HepG2 (cell line): ENCODE results near the gene NYNRIN. TPM values are rescaled to one million over a fixed set of nuclear protein-coding genes. Genes with fewer than 3 reads are reported as not detected.

ENCODE experiments used
- ATAC-seq: fragments of 200-7000 bp; cut with Tn5 transposase; 3 replicates; pipeline ENCODE4 v1.9.1; 2020; ENCODE audit warnings: mild to moderate bottlenecking, moderate library complexity
- BruUV-seq: library from RNA; stranded (reverse); fragments of 400-500 nt; replicated peaks from 2 replicates; lab custom pipeline; 2021; lab: Mats Ljungman, UMichigan
- CTCF ChIA-PET: fragments of 300-600 bp; formaldehyde crosslinking; extraction: SDS; loops from one replicate; lab custom pipeline; 2021; ENCODE audit warnings: low total read pairs, inconsistent platforms, low intra/inter-chr PET ratio; lab: Yijun Ruan, JAX
- POLR2A ChIA-PET: fragments of 350-600 bp; sonication (Branson Sonifier 250); formaldehyde crosslinking; loops from one replicate; lab custom pipeline; 2020; ENCODE audit warnings: antibody characterized with exemption, inconsistent platforms; lab: Yijun Ruan, JAX
- DNase-seq: peaks from one replicate; pipeline ENCODE4 v3.0.0-alpha.2; 2015; ENCODE audit warnings: low spot score
- FAIRE-seq: peaks from 3 replicates; lab custom pipeline; 2011; peaks lifted over from hg19 to GRCh38; lab: Jason Lieb, UNC
- H2AFZ ChIP-seq: one replicate; pipeline ENCODE4 v1.6.1; 2011; ENCODE audit warnings: low read length, inconsistent platforms
- H3K27ac ChIP-seq: fragments of 300-600 bp; 3 replicates; pipeline ENCODE4 v1.8.0; 2011; ENCODE audit warnings: mixed run types, mild to moderate bottlenecking, mixed read lengths, low read length, inconsistent platforms; ENCODE audit not compliant: insufficient read depth; ENCODE audit errors: extremely low read length
- H3K27me3 ChIP-seq, 2 experiments: fragments of 200-600 bp in 1 of 2; 2 replicates in 1 of 2; 3 replicates in 1 of 2; pipeline versions ENCODE4 v1.6.0 to v1.8.0; 2011; ENCODE audit warnings: low read length in 2 of 2, mild to moderate bottlenecking in 2 of 2, moderate library complexity in 2 of 2, inconsistent platforms in 1 of 2; ENCODE audit not compliant: insufficient read depth in 2 of 2, control insufficient read depth in 1 of 2
- H3K36me3 ChIP-seq, 2 experiments: fragments of 200-600 bp in 1 of 2; replicated peaks in 1 of 2; 2 replicates in 1 of 2; 3 replicates in 1 of 2; pipeline versions ENCODE4 v1.5.1 to v1.8.0; 2011; ENCODE audit warnings: low read length in 2 of 2, inconsistent platforms in 1 of 2; ENCODE audit not compliant: insufficient read depth in 2 of 2, control insufficient read depth in 1 of 2
- H3K4me1 ChIP-seq: 2 replicates; pipeline ENCODE4 v1.5.1; 2012; ENCODE audit warnings: low read length, inconsistent platforms; ENCODE audit not compliant: insufficient read depth
- H3K4me2 ChIP-seq: 2 replicates; pipeline ENCODE4 v1.6.0; 2011; ENCODE audit warnings: low read depth, low read length, inconsistent platforms
- H3K4me3 ChIP-seq, 3 experiments: fragments of 200-600 bp in 1 of 3; sonication (generic), shearing (Covaris generic) in 1 of 3; replicated peaks in 1 of 3; 2 replicates each; pipeline ENCODE4 v1.5.1; 2011 to 2016; ENCODE audit warnings: low read length in 3 of 3, inconsistent platforms in 2 of 3, low read depth in 2 of 3, mild to moderate bottlenecking in 2 of 3, control low read depth in 1 of 3, mixed read lengths in 1 of 3; ENCODE audit not compliant: insufficient read depth in 1 of 3
- H3K79me2 ChIP-seq: one replicate; pipeline ENCODE4 v1.6.1; 2011; ENCODE audit warnings: low read length, inconsistent platforms; ENCODE audit not compliant: insufficient read depth
- H3K9ac ChIP-seq: 2 replicates; pipeline ENCODE4 v1.6.0; 2011; ENCODE audit warnings: mild to moderate bottlenecking, low read depth, low read length, inconsistent platforms; ENCODE audit not compliant: insufficient read depth
- H3K9me3 ChIP-seq: 2 replicates; pipeline ENCODE4 v1.5.1; 2012; ENCODE audit warnings: mild to moderate bottlenecking, low read length
- H4K20me1 ChIP-seq: 2 replicates; pipeline ENCODE4 v1.6.0; 2011; ENCODE audit warnings: inconsistent platforms, mild to moderate bottlenecking, low read length, moderate library complexity; ENCODE audit not compliant: insufficient read depth
- FLYWCH1 ChIP-seq: sonication (generic); formaldehyde crosslinking; IDR thresholded peaks from 2 replicates; pipeline ENCODE4 v1.8.1; 2023; ENCODE audit warnings: mild to moderate bottlenecking, missing genetic modification reagents
- FOXK1 ChIP-seq: sonication (generic); formaldehyde crosslinking; IDR thresholded peaks from 2 replicates; pipeline ENCODE4 v1.4.0; 2020; ENCODE audit warnings: low read depth, missing genetic modification reagents, borderline replicate concordance
- MXI1 ChIP-seq: IDR thresholded peaks from 3 replicates; pipeline ENCODE4 v1.6.1; 2012; ENCODE audit warnings: low read depth, low read length, inconsistent platforms, borderline replicate concordance
- PHB2 ChIP-seq: fragments of 450-650 bp; IDR thresholded peaks from 2 replicates; pipeline ENCODE4 v1.6.1; 2018; ENCODE audit not compliant: partially characterized antibody
- RBM39 ChIP-seq: fragments of 200-400 bp; formaldehyde crosslinking; IDR thresholded peaks from one replicate; pipeline ENCODE4 v1.6.1; 2018; ENCODE audit warnings: antibody characterized with exemption, mild to moderate bottlenecking, low read depth, low read length; ENCODE audit not compliant: poor library complexity, severe bottlenecking
- TSC22D2 ChIP-seq: sonication (generic); formaldehyde crosslinking; IDR thresholded peaks from 2 replicates; pipeline ENCODE4 v1.5.1; 2020; ENCODE audit warnings: missing genetic modification reagents, mild to moderate bottlenecking, borderline replicate concordance
- ZNF83 ChIP-seq: sonication (generic); formaldehyde crosslinking; IDR thresholded peaks from 2 replicates; pipeline ENCODE4 v1.4.0; 2020; ENCODE audit warnings: missing genetic modification reagents, mild to moderate bottlenecking, borderline replicate concordance
- WGBS: methylation state at CpG from one replicate; pipeline ENCODE4 v1.1.6; 2017; ENCODE audit warnings: low lambda C conversion rate; 5-methylcytosine and 5-hydroxymethylcytosine counted together
- in situ Hi-C: cut with HindIII; loops from 2 replicates; pipeline ENCODE4 v1.10.0; 2017; ENCODE audit warnings: low pct_unique_long_range_greater_than_20kb; ENCODE audit not compliant: extremely low pct_ligation_motif_present
- intact Hi-C: fragments of 100-400 bp; cut with micrococcal nuclease; formaldehyde crosslinking; loops from one replicate; pipeline ENCODE4 v1.10.0; 2022; ENCODE audit not compliant: unreplicated experiment
- polyA plus RNA-seq, 8 experiments: library from polyadenylated mRNA; depleted of rRNA in 3 of 8; stranded (reverse) in 7 of 8; unstranded in 1 of 8; fragments of >200 nt; fragmentation: Illumina TruSeq in 4 of 8; extraction: Trizol in 4 of 8; gene quantifications; 2 replicates each; pipeline versions ENCODE4 v1.2.1 to v1.2.3, GENCODE V29; 2011 to 2016; ENCODE audit warnings: low read depth in 4 of 8, missing spikeins in 1 of 8, mixed read lengths in 1 of 8; ENCODE audit not compliant: insufficient read depth in 1 of 8
- total RNA-seq, 5 experiments: library from RNA; depleted of rRNA; stranded (reverse); fragments of >200 nt; fragmentation: Illumina TruSeq; extraction: Trizol; gene quantifications; 2 replicates each; pipeline ENCODE4 v1.2.3, GENCODE V29; 2016; ENCODE audit warnings: low read depth in 1 of 5
- TF ChIP-seq, protein P1 (sequence below): sonication (generic); formaldehyde crosslinking; IDR thresholded peaks from 2 replicates; pipeline ENCODE4 v1.4.0; 2020; ENCODE audit warnings: missing genetic modification reagents, borderline replicate concordance
- TF ChIP-seq, protein P2 (sequence below): sonication (generic); formaldehyde crosslinking; IDR thresholded peaks from 2 replicates; pipeline ENCODE4 v1.5.0; 2020; ENCODE audit warnings: missing genetic modification reagents, mild to moderate bottlenecking, borderline replicate concordance

The NYNRIN gene
- total and polyA plus RNA-seq, 2 of the 13 experiments (the other 11 are each of a cell fraction or from before 2014, with no cell fraction given), result 0.63 to 1.1 TPM

DNA sequence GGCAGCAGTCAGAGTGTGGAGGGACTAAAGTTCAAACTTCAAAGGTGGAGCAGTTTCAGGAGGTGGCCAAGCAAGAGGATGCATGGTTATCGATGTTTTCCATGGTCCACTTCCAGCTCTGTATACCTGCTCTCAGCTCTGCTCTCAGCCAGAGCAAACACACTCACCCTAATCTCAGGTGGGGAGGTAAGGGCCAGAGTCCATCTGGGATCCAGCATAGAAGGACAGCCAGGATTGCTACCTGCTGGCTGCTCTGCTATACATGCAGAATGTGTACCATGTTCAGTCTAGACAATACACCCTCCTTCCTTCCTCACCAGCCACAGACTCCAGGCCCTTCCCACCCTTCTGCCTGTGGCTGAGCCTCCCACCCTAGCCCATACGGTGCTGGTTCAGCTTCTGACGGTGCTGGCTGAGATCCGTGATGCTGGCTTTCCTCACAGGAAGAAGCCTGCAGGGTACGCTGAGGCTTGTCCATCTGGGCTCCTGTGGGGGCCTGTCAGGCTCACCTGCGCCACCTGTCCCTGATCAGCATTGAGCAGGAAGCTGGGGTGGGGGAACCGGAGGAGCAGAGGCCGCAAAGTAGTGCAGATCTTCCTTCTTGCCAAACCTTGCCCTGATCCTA is 28.2 kb downstream of the NYNRIN start (continued):
- TF ChIP-seq PHB2, result no peak

DNA sequence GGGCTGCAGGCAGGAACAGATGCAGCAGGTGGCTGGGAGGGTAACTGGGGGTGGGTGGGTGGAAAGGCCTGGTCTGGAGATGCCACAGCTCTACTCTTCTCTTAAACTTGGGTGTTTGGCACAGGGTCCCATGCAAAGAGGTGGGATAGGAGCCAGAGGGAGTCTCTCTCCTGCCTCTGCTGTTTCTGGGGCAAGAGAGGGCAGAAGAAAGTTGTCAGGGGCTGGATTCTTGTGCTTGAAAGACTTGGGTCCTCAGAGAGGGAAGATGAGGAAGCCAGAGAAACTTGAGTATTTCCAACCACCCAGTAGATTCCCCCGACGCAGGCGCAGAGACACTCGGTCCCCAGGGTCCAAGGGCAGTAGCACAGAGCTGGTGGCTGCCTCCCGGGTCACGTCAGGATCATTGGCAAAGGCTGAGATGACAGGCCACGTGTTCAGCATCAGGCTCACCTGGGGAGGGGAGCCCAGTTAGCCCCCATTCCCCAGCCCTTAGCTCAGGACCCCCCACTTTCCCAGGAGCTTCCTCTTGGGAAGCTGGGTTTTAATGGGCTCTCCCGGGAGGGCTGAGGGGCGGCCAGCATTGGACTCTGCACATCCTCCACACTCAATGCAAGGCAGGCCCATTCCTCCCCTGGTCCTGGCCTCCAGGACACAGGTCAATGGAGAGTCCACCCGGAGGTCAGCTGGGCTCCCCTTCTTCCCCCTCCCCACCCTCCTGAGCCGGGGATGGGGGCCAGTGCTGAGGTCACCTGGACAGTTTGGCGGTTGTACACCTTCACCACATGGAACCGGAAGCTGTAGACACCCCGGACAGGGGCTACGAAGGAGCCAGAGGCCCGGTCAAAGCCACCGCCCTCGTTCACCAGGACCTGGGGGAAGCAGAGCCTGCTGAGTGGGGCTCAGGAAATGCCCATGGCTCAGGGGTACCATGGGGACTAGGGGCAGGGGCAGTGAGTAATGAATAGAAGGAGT is 29.0 kb downstream of the NYNRIN start:
- no TSS peak for BruUV-seq
- no peak overlapping the region; the same call in 1 of the 2 replicates for H3K9ac ChIP-seq
- no peaks in the 10 kb centered on the region for H3K9me3 ChIP-seq
- FAIRE-seq (no peak), ATAC-seq (peak; percentile 15), DNase-seq (peak; percentile 47)
- ChIA-PET CTCF (interaction anchor here (2.0 to 11.8 kb wide), 2 partner anchors 62 to 96 kb away, joined by 9 to 235 read pairs; partner anchors contain the start of gene ADCY4), POLR2A (interaction anchor here (0.6 to 9.1 kb wide), 17 partner anchors 8 to 1708 kb away, joined by 3 to 242 read pairs (median 5); partner anchors contain the start of genes CIDEB, NYNRIN, PSME1 and RABGGTA)
- WGBS, result 36% methylated on average over 17 of the region's 18 CpGs
- H3K79me2 ChIP-seq, result peaks cover 6% of the 10 kb centered on the region
- peak overlapping the region; percentile 0 to 60 (median 23) for H3K4me3 ChIP-seq
- intact Hi-C loops (loop anchor here (2.0 kb wide), 1 partner anchor 15 kb away; the partner anchor contains the start of gene SDR39U1), in situ Hi-C loops (no loop called here)
- peak overlapping the region; percentile 82 for H3K4me2 ChIP-seq
- H4K20me1 ChIP-seq, result peaks cover 16% of the 10 kb centered on the region
- peaks cover 8 to 9% of the 10 kb centered on the region in 2 experiments for H3K36me3 ChIP-seq
- peak overlapping the region; percentile 87 for H2AFZ ChIP-seq
- no peaks in the 10 kb centered on the region; a peak in 2 of 5 replicates for H3K27me3 ChIP-seq
- peak overlapping the region; percentile 53 for H3K27ac ChIP-seq
- peaks cover 83% of the 10 kb centered on the region for H3K4me1 ChIP-seq
- TF ChIP-seq FLYWCH1 (no peak), RBM39 (peak; percentile 5), ZNF83 (CRISPR knock-in tag) (peak; percentile 68; the same call in 1 of the 2 replicates), MXI1 (0 out of 3 replicates have a peak, but pooled peaks have one; percentile 42), TSC22D2 (0 out of 2 replicates have a peak, but pooled peaks have one; percentile 15), FOXK1 (CRISPR knock-in tag) (no peak)
- TF ChIP-seq, protein P1, sequence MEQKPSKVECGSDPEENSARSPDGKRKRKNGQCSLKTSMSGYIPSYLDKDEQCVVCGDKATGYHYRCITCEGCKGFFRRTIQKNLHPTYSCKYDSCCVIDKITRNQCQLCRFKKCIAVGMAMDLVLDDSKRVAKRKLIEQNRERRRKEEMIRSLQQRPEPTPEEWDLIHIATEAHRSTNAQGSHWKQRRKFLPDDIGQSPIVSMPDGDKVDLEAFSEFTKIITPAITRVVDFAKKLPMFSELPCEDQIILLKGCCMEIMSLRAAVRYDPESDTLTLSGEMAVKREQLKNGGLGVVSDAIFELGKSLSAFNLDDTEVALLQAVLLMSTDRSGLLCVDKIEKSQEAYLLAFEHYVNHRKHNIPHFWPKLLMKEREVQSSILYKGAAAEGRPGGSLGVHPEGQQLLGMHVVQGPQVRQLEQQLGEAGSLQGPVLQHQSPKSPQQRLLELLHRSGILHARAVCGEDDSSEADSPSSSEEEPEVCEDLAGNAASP (CRISPR knock-in tag), result peak; percentile 94
- TF ChIP-seq, protein P2, sequence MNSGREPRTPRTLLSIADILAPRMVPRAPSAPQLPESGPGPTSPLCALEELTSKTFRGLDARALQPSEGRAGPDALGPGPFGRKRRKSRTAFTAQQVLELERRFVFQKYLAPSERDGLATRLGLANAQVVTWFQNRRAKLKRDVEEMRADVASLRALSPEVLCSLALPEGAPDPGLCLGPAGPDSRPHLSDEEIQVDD (CRISPR knock-in tag), result peak; percentile 90; the same call in 1 of the 2 replicates
